Renal cortical epithelial cell (primary cell): ENCODE data around the gene LACRT. TPM values are rescaled to one million over a fixed set of nuclear protein-coding genes. Genes with fewer than 3 reads are reported as not detected.
A peak's percentile ranks its signal among the peaks of the same experiment; 100 is the strongest.

ENCODE experiments used
- DNase-seq: peaks from one replicate; pipeline ENCODE4 v3.0.0-alpha.2; 2011; ENCODE audit warnings: low read depth
- total RNA-seq: library from RNA; depleted of rRNA; stranded (reverse); fragments of >200 nt; gene quantifications from 2 replicates; pipeline ENCODE4 v1.2.3, GENCODE V29; 2014

The LACRT gene
- total RNA-seq, 1 donor from 2014 or later = not detected

GRCh38 chr12:54602661-54603060, 32.0 kb downstream of the LACRT start:
- DNase-seq = no peak

GRCh38 chr12:54601841-54602240, 32.9 kb downstream of the LACRT start:
- DNase-seq = peak; percentile 77

GRCh38 chr12:54598970-54599369, 35.7 kb downstream of the LACRT start:
- DNase-seq = no peak

- DNase-seq = peak; percentile 70
These were observed 38.2 kb downstream of the LACRT start for GRCh38 chr12:54596526-54596946.

- DNase-seq = no peak
These were observed 39.2 kb downstream of the LACRT start for GRCh38 chr12:54595471-54595870.

- DNase-seq = peak; percentile 94
These were observed 41.0 kb downstream of the LACRT start for GRCh38 chr12:54593725-54594124.

GRCh38 chr12:54593135-54593534, 41.6 kb downstream of the LACRT start:
- DNase-seq = peak; percentile 80

- DNase-seq = peak; percentile 96
These were observed 42.4 kb downstream of the LACRT start for GRCh38 chr12:54592316-54592715.

- peak; percentile 60 for DNase-seq
These were observed 43.6 kb downstream of the LACRT start for GRCh38 chr12:54590978-54591591.

GRCh38 chr12:54589964-54590363, 44.7 kb downstream of the LACRT start:
- no peak for DNase-seq

GRCh38 chr12:54588890-54589267, 45.8 kb downstream of the LACRT start:
- DNase-seq = no peak

GRCh38 chr12:54588110-54588889, 46.4 kb downstream of the LACRT start, which contains the start of gene PPP1R1A:
Gene PPP1R1A, minus strand, starts transcription at chr12:54588659. Its CDS starts 171 bp downstream, at chr12:54588488.
- no peak for DNase-seq

- DNase-seq = peak; percentile 30
These were observed 47.3 kb downstream of the LACRT start for GRCh38 chr12:54587315-54587873.

GRCh38 chr12:54586620-54587019, 48.1 kb downstream of the LACRT start:
- DNase-seq = no peak

- DNase-seq = no peak
These were observed 49.5 kb downstream of the LACRT start for GRCh38 chr12:54585243-54585642.

GRCh38 chr12:54584128-54584527, 50.6 kb downstream of the LACRT start:
- no peak for DNase-seq

- DNase-seq = no peak
These were observed 51.0 kb downstream of the LACRT start for GRCh38 chr12:54583726-54584125.

GRCh38 chr12:54581412-54581811, 53.3 kb downstream of the LACRT start:
- peak; percentile 28 for DNase-seq

Other genes starting within 250 kb of the LACRT start
- gene ITGA5, start 215.6 kb downstream of the LACRT start, total RNA-seq = 112 and 143 TPM in 2 replicates
- gene GTSF1, start 161.3 kb downstream of the LACRT start, total RNA-seq = 0.52 and 9.0 TPM in 2 replicates
- not detected in 2 replicates for gene NCKAP1L, start 137.1 kb downstream of the LACRT start, total RNA-seq
- 0.20 TPM in 1 of 2 replicates, not detected in the other for gene PDE1B, start 85.3 kb downstream of the LACRT start, total RNA-seq
- 4.0 and 28.2 TPM in 2 replicates for gene PPP1R1A, start 46.2 kb downstream of the LACRT start, total RNA-seq
- not detected in 2 replicates for gene DCD, start 13.5 kb upstream of the LACRT start, total RNA-seq
- gene MUCL1, start 219.6 kb upstream of the LACRT start, total RNA-seq = not detected in 2 replicates